ENCODE data around the gene BAG3.
"Not testable (repeated sequence)": the region's sequence is repeated elsewhere in the genome, so short reads cannot be mapped to it uniquely, and the experiment has no call there.

Gene BAG3

GRCh38 chr10:119616882-119617570 lies 34.2 kb upstream of the BAG3 start:
- Histone ChIP-seq H3K27me3 (ENCODE audit: insufficient read depth, low read depth) (no peaks in the 10 kb centered on the region), H3K4me2 (no peak overlapping the region), H3K9ac (no peak overlapping the region), H3K4me3 (IDR thresholded peaks at IDR 0.05; ENCODE audit: insufficient read depth, low read depth, low read length) (no peak overlapping the region), H3K36me3 (ENCODE audit: insufficient read depth) (no peaks in the 10 kb centered on the region), H4K20me1 (ENCODE audit: insufficient read depth) (no peaks in the 10 kb centered on the region), H3K4me1 (ENCODE audit: low read depth, poor library complexity, severe bottlenecking) (no peaks in the 10 kb centered on the region), H3K27ac (no peak overlapping the region), H3K79me2 (ENCODE audit: insufficient read depth, low read depth) (no peaks in the 10 kb centered on the region), H2AFZ (ENCODE audit: low read depth) (no peak overlapping the region)
- TF ChIP-seq CTCF (conservative IDR thresholded peaks at IDR 0.05; ENCODE audit: low read depth, low read length), result no peak

GRCh38 chr10:119619215-119619614 lies 32.0 kb upstream of the BAG3 start:
- no peak overlapping the region for H3K9ac ChIP-seq

DNA sequence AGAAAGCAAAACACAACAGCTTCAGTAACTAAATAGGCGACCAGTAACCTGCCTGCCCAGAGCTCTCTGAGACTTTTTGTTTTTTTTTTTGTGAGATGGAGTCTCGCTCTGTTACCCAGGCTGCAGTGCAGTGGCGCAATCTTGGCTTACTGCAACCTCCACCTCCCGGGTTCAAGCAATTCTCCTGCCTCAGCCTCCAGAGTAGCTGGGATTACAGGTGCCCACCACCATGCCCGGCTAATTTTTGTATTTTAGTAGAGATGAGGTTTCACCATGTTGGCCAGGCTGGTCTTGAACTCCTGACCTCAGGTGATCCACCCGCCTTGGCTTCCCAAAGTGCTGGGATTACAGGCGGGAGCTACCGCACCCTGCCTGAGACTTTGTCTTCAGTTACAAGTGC lies 31.4 kb upstream of the BAG3 start:
- not testable (repeated sequence) for H3K36me3 ChIP-seq (ENCODE audit: insufficient read depth); H4K20me1 ChIP-seq (ENCODE audit: insufficient read depth); H3K27me3 ChIP-seq (ENCODE audit: insufficient read depth, low read depth); H3K4me3 ChIP-seq (IDR thresholded peaks at IDR 0.05; ENCODE audit: insufficient read depth, low read depth, low read length); H3K27ac ChIP-seq; H2AFZ ChIP-seq (ENCODE audit: low read depth); H3K4me2 ChIP-seq; H3K79me2 ChIP-seq (ENCODE audit: insufficient read depth, low read depth); H3K9ac ChIP-seq; H3K4me1 ChIP-seq (ENCODE audit: low read depth, poor library complexity, severe bottlenecking)

More at GRCh38 chr10:119619215-119619614, 32.0 kb upstream of the BAG3 start:
- Histone ChIP-seq H3K27me3 (ENCODE audit: insufficient read depth, low read depth) (no peaks in the 10 kb centered on the region), H3K4me2 (no peak overlapping the region), H3K27ac (no peak overlapping the region), H3K79me2 (ENCODE audit: insufficient read depth, low read depth) (no peaks in the 10 kb centered on the region), H3K36me3 (ENCODE audit: insufficient read depth) (no peaks in the 10 kb centered on the region), H2AFZ (ENCODE audit: low read depth) (no peak overlapping the region), H4K20me1 (ENCODE audit: insufficient read depth) (no peaks in the 10 kb centered on the region), H3K4me1 (ENCODE audit: low read depth, poor library complexity, severe bottlenecking) (no peaks in the 10 kb centered on the region), H3K4me3 (IDR thresholded peaks at IDR 0.05; ENCODE audit: insufficient read depth, low read depth, low read length) (no peak overlapping the region)
- TF ChIP-seq CTCF (conservative IDR thresholded peaks at IDR 0.05; ENCODE audit: low read depth, low read length), result no peak

GRCh38 chr10:119620241-119621077 lies 30.7 kb upstream of the BAG3 start:
- Histone ChIP-seq H3K79me2 (ENCODE audit: insufficient read depth, low read depth) (no peaks in the 10 kb centered on the region), H3K4me1 (ENCODE audit: low read depth, poor library complexity, severe bottlenecking) (no peaks in the 10 kb centered on the region), H3K9ac (no peak overlapping the region), H3K4me2 (no peak overlapping the region), H3K4me3 (IDR thresholded peaks at IDR 0.05; ENCODE audit: insufficient read depth, low read depth, low read length) (no peak overlapping the region), H3K36me3 (ENCODE audit: insufficient read depth) (no peaks in the 10 kb centered on the region), H2AFZ (ENCODE audit: low read depth) (no peak overlapping the region), H4K20me1 (ENCODE audit: insufficient read depth) (no peaks in the 10 kb centered on the region), H3K27me3 (ENCODE audit: insufficient read depth, low read depth) (no peaks in the 10 kb centered on the region), H3K27ac (no peak overlapping the region)
- no peak for TF ChIP-seq CTCF (conservative IDR thresholded peaks at IDR 0.05; ENCODE audit: low read depth, low read length)

GRCh38 chr10:119621078-119621384 lies 30.1 kb upstream of the BAG3 start:
- no peak for TF ChIP-seq CTCF (conservative IDR thresholded peaks at IDR 0.05; ENCODE audit: low read depth, low read length)
- Histone ChIP-seq H2AFZ (ENCODE audit: low read depth) (no peak overlapping the region), H3K27ac (no peak overlapping the region)

More at GRCh38 chr10:119621078-119621384, 30.1 kb upstream of the BAG3 start:
- no peaks in the 10 kb centered on the region for H4K20me1 ChIP-seq (ENCODE audit: insufficient read depth)
- no peaks in the 10 kb centered on the region for H3K27me3 ChIP-seq (ENCODE audit: insufficient read depth, low read depth)
- no peaks in the 10 kb centered on the region for H3K4me1 ChIP-seq (ENCODE audit: low read depth, poor library complexity, severe bottlenecking)
- H3K9ac ChIP-seq, result no peak overlapping the region
- H3K4me2 ChIP-seq, result no peak overlapping the region
- H3K4me3 ChIP-seq (IDR thresholded peaks at IDR 0.05; ENCODE audit: insufficient read depth, low read depth, low read length), result no peak overlapping the region
- no peaks in the 10 kb centered on the region for H3K36me3 ChIP-seq (ENCODE audit: insufficient read depth)
- no peaks in the 10 kb centered on the region for H3K79me2 ChIP-seq (ENCODE audit: insufficient read depth, low read depth)
